Body of pancreas (tissue), 4 donors: ENCODE data around the gene TEKTIP1. TPM values are rescaled to one million over a fixed set of nuclear protein-coding genes. Genes with fewer than 3 reads are reported as not detected.
"Not testable (repeated sequence)": the region's sequence is repeated elsewhere in the genome, so short reads cannot be mapped to it uniquely, and the experiment has no call there.

Source experiments
- ATAC-seq: fragments of 150-250 bp; one replicate; pipeline ENCODE4 v1.9.1; 2016
- DNase-seq, 4 donors: peaks; one replicate each; pipeline ENCODE4 v3.0.0-alpha.2; 2019
- H3K27ac ChIP-seq, 4 donors: fragments of 200-600 bp; sonication (generic); 1 replicate in 3 of 4; 2 replicates in 1 of 4; pipeline versions ENCODE4 v1.5.1 to v1.6.1; 2016 to 2019; ENCODE audit warnings: mild to moderate bottlenecking in 1 of 4, mixed read lengths in 1 of 4, moderate library complexity in 1 of 4
- H3K27me3 ChIP-seq, 2 donors: fragments of 200-600 bp; sonication (generic); one replicate each; pipeline ENCODE4 v1.6.0; 2016; ENCODE audit warnings: mild to moderate bottlenecking in 1 of 2
- H3K36me3 ChIP-seq, 2 donors: fragments of 200-600 bp; sonication (generic); replicated peaks in 1 of 2; 2 replicates each; pipeline ENCODE4 v1.5.1; 2016; ENCODE audit warnings: low read depth in 2 of 2; ENCODE audit not compliant: insufficient read depth in 1 of 2
- H3K4me1 ChIP-seq: fragments of 200-600 bp; sonication (generic); one replicate; pipeline ENCODE4 v1.6.0; 2016
- H3K4me3 ChIP-seq, 2 donors: fragments of 200-600 bp; sonication (generic); 1 replicate in 1 of 2; 2 replicates in 1 of 2; pipeline ENCODE4 v1.5.1; 2016 to 2019
- H3K9me3 ChIP-seq, 3 donors: fragments of 200-600 bp; sonication (generic); 1 replicate in 2 of 3; 2 replicates in 1 of 3; pipeline ENCODE4 v1.5.1; 2016
- CTCF ChIP-seq, 7 experiments: fragments of 450-650 bp in 4 of 7; fragments of 200-600 bp in 3 of 7; sonication (generic) in 3 of 7; IDR thresholded peaks; one replicate each; pipeline ENCODE4 v1.5.1; 2016 to 2019; ENCODE audit warnings: antibody characterized with exemption in 7 of 7
- POLR2A ChIP-seq, 3 donors: fragments of 450-650 bp; IDR thresholded peaks; one replicate each; pipeline ENCODE4 v1.6.1; 2016; ENCODE audit warnings: antibody characterized with exemption in 3 of 3, mild to moderate bottlenecking in 2 of 3
- WGBS, 2 donors: methylation state at CpG; one replicate each; pipeline ENCODE4 v1.1.5; 2017; 5-methylcytosine and 5-hydroxymethylcytosine counted together
- intact Hi-C: fragments of 100-400 bp; cut with DNase I; formaldehyde crosslinking; loops from one replicate; pipeline ENCODE4 v1.15.1; 2023
- total RNA-seq, 2 donors: library from RNA; depleted of rRNA; stranded (reverse); fragments of >200 nt; gene quantifications; one replicate each; pipeline ENCODE4 v1.1.0, GENCODE V29; 2016

The TEKTIP1 gene
- total RNA-seq, 2 donors from 2014 or later, result 1.3 TPM; not detected in 1

DNA sequence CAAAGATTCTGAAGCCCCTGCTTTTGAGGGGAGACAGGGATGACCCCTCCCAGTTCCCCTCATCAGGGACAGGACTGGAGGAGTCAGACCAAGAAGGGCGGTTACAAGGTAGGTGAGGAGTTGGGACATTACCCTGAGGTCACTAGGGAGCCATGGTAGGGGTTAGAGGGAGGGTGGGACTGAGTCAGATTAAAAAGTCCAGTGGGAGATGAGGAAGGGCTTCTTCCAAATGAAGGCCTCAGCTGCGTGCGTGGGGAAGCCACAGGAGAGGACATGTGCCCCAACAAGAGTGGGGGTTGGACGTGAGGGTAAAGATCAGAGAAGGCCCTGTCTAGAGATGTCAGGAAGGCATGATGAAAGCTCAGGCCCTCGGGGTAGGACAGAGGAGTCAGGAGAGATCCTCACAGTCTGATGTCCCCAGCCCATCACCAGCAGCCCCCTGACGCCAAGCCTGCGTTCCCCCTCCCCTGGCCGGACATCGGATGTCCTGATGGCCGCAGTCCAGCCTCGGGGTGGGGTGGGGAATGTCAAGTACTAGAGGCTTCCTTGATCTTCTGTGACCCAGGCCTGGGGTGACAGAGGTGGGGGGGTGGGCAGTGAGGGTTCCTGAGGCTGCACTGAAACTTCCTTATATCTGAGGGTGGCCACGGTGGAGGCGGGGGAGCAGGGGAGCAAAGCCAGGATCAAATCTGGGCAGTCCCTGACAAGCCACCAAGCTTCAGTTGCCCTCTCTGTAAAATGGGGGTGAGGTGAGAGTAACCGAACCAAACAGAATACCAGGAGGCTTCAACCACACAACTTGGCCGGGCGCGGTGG, 24.9 kb downstream of the TEKTIP1 start:
- TF ChIP-seq POLR2A (IDR thresholded peaks at IDR 0.05) (no peak), CTCF (IDR thresholded peaks at IDR 0.05) (no peak)
- WGBS, 2 donors, result 74 to 81% methylated on average over 11 to 17 of the region's 17 CpGs
- Histone ChIP-seq H3K27me3 (no peaks in the 10 kb centered on the region), H3K9me3 (no peaks in the 10 kb centered on the region), H3K4me1 (no peaks in the 10 kb centered on the region), H3K27ac (no peak overlapping the region), H3K36me3 (no peaks in the 10 kb centered on the region), H3K4me3 (no peak overlapping the region)
- ATAC-seq (no peak), DNase-seq (no peak)
- intact Hi-C loops, result no loop called here

GRCh38 chr19:3565139-3565538, 26.2 kb downstream of the TEKTIP1 start:
- ATAC-seq (no peak), DNase-seq (no peak)
- H3K27ac ChIP-seq, result no peak overlapping the region
- no peaks in the 10 kb centered on the region for H3K36me3 ChIP-seq
- WGBS, 2 donors, result 88 to 94% methylated on average over 9 to 18 of the region's 19 CpGs
- TF ChIP-seq CTCF (IDR thresholded peaks at IDR 0.05) (no peak), POLR2A (IDR thresholded peaks at IDR 0.05) (no peak)
- no peaks in the 10 kb centered on the region for H3K9me3 ChIP-seq
- no peaks in the 10 kb centered on the region for H3K4me1 ChIP-seq
- H3K4me3 ChIP-seq, result no peak overlapping the region
- no peaks in the 10 kb centered on the region for H3K27me3 ChIP-seq
- intact Hi-C loops, result no loop called here

GRCh38 chr19:3570042-3570441, 31.1 kb downstream of the TEKTIP1 start:
- H3K9me3 ChIP-seq, H3K4me3 ChIP-seq, intact Hi-C loops, H3K27ac ChIP-seq, ATAC-seq, H3K27me3 ChIP-seq, H3K36me3 ChIP-seq, DNase-seq: not testable (repeated sequence)
- 67 to 69% methylated on average over 11 of the region's 11 CpGs for WGBS, 2 donors
- H3K4me1 ChIP-seq, result peaks cover 18% of the 10 kb centered on the region

GRCh38 chr19:3570606-3571011, 31.6 kb downstream of the TEKTIP1 start:
- Histone ChIP-seq H3K4me1 (peaks cover 18% of the 10 kb centered on the region), H3K27ac (no peak overlapping the region), H3K36me3 (no peaks in the 10 kb centered on the region), H3K4me3 (no peak overlapping the region), H3K9me3 (no peaks in the 10 kb centered on the region), H3K27me3 (no peaks in the 10 kb centered on the region)
- ATAC-seq (no peak), DNase-seq (no peak)
- TF ChIP-seq CTCF (IDR thresholded peaks at IDR 0.05), result no peak
- no peak for TF ChIP-seq POLR2A (IDR thresholded peaks at IDR 0.05)
- intact Hi-C loops, result no loop called here
- WGBS, 2 donors, result 66 to 69% methylated on average over 7 of the region's 7 CpGs

GRCh38 chr19:3572132-3572854, 33.3 kb downstream of the TEKTIP1 start:
- Histone ChIP-seq H3K4me1 (peaks cover 18% of the 10 kb centered on the region), H3K27me3 (no peaks in the 10 kb centered on the region), H3K4me3 (peak overlapping the region in 1 of 2 donors; percentile 39), H3K9me3 (no peaks in the 10 kb centered on the region), H3K27ac (peak overlapping the region in 1 of 4 donors; percentile 27), H3K36me3 (no peaks in the 10 kb centered on the region)
- DNase-seq (peak; percentile 99 to 100 (median 99)), ATAC-seq (peak; percentile 97)
- intact Hi-C loops, result no loop called here
- TF ChIP-seq POLR2A (IDR thresholded peaks at IDR 0.05) (no peak), CTCF (IDR thresholded peaks at IDR 0.05) (peak in 1 of 7 experiments; percentile 4)
- WGBS, 2 donors, result 3 to 4% methylated on average over 25 to 28 of the region's 48 CpGs
